Measurements from ENCODE around the gene GPR155. TPM values are rescaled to one million over a fixed set of nuclear protein-coding genes. Genes with fewer than 3 reads are reported as not detected.

Gene GPR155, protein sequence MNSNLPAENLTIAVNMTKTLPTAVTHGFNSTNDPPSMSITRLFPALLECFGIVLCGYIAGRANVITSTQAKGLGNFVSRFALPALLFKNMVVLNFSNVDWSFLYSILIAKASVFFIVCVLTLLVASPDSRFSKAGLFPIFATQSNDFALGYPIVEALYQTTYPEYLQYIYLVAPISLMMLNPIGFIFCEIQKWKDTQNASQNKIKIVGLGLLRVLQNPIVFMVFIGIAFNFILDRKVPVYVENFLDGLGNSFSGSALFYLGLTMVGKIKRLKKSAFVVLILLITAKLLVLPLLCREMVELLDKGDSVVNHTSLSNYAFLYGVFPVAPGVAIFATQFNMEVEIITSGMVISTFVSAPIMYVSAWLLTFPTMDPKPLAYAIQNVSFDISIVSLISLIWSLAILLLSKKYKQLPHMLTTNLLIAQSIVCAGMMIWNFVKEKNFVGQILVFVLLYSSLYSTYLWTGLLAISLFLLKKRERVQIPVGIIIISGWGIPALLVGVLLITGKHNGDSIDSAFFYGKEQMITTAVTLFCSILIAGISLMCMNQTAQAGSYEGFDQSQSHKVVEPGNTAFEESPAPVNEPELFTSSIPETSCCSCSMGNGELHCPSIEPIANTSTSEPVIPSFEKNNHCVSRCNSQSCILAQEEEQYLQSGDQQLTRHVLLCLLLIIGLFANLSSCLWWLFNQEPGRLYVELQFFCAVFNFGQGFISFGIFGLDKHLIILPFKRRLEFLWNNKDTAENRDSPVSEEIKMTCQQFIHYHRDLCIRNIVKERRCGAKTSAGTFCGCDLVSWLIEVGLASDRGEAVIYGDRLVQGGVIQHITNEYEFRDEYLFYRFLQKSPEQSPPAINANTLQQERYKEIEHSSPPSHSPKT
- 1.2 and 3.4 TPM in 2 replicates for total RNA-seq

DNA sequence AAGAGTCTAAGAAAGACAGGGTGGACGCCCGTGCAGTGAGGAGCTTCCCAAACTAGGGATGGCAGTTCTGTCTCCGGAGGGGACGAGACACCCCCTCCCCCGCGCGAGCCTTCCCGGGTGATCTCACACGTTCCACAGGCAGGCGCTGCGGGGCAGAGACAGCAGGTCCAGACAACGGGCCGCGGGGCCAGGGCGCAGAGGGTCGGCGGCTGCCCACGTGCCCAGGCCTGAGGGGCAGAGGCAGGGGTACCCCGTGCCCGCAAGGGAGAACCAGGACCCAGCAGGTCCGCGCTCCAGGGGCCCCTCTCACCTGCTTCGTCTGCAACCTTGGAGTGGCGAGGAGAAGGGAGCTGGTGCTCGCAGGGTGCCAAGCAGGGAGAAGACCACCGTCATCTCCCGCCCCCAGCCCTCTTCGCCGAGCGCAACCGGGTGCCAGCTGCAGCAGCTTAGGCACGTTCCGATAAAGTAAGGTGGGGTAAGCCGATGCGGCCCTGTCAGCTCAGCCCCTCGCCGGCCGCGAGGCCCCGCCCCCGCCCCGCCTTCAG is at the start of gene GPR155:
TSS of gene GPR155 (minus strand) at position 467 of the 545 bp plus-strand sequence. CDS start 5,073 bp downstream, outside the sequence.

DNA sequence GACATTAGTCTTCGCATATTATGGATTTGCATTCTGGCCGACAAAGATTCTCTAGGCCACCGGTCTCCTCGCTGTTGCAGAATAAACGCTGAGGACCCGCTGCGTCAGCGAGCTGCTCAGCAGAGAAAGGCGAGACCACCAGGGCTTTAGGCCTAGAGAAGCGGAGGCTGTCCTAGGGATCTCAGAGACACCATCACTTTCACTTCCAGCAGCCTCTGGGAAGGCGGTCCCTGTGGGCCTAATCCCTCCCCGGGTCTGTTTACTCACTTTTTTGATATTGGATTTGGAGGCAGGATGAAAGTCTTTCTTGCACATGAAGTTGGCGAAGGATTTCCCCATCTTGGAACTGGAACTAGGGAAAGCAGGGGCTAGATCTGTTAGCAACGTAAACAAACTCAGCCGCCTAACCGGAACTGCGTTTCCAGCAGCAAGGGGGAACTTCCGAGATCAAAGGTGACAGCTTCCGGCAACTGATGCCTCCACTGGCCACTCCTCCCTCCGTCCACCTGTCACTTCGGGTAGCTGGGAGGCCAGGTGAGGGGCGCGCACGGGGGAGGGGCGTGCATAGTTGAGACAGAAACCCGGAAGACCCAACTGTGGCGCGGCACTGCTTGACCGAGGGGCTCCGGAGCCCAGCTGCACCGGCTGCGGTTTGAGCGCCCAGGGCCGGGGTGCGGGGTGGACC is 91.4 kb downstream of the GPR155 start, which contains the start of gene SCRN3:
TSS of gene SCRN3 (plus strand) at position 447 of the 685 bp plus-strand sequence. CDS start 2,554 bp downstream, outside the sequence.

Other genes with a start within 250 kb of the GPR155 start
- 58.4 and 59.4 TPM in 2 replicates for gene OLA1, start 238.5 kb downstream of the GPR155 start, total RNA-seq
- not detected in 2 replicates for gene SP9, start 152.1 kb downstream of the GPR155 start, total RNA-seq
- 9.4 and 9.9 TPM in 2 replicates for gene SCRN3, start 91.3 kb downstream of the GPR155 start, total RNA-seq
- 6.1 and 11.7 TPM in 2 replicates for gene WIPF1, start 110.8 kb upstream of the GPR155 start, total RNA-seq